Astrocyte (in vitro differentiated cells and primary cell): ENCODE results near the gene HP. TPM values are rescaled to one million over a fixed set of nuclear protein-coding genes. Genes with fewer than 3 reads are reported as not detected.

Source experiments
- DNase-seq: peaks from one replicate; pipeline ENCODE4 v3.0.0-alpha.2; 2010; ENCODE audit warnings: low read depth
- FAIRE-seq: peaks from 2 replicates; lab custom pipeline; 2011; peaks lifted over from hg19 to GRCh38; lab: Jason Lieb, UNC
- H2AFZ ChIP-seq: 2 replicates; pipeline ENCODE4 v1.6.0; 2012; ENCODE audit warnings: low read depth, low read length, inconsistent platforms
- H3K27ac ChIP-seq: 2 replicates; pipeline ENCODE4 v1.5.1; 2011; ENCODE audit warnings: low read depth, low read length, inconsistent platforms
- H3K27me3 ChIP-seq: 2 replicates; pipeline ENCODE4 v1.6.0; 2011; ENCODE audit warnings: low read length, inconsistent platforms; ENCODE audit not compliant: insufficient read depth
- H3K36me3 ChIP-seq: 2 replicates; pipeline ENCODE4 v1.5.1; 2011; ENCODE audit warnings: low read length, inconsistent platforms; ENCODE audit not compliant: insufficient read depth
- H3K4me1 ChIP-seq: 2 replicates; pipeline ENCODE4 v1.5.1; 2011; ENCODE audit warnings: low read length, inconsistent platforms; ENCODE audit not compliant: insufficient read depth
- H3K4me2 ChIP-seq: 2 replicates; pipeline ENCODE4 v1.6.0; 2012; ENCODE audit warnings: low read length, inconsistent platforms
- H3K4me3 ChIP-seq: 2 replicates; pipeline ENCODE4 v1.5.1; 2011; ENCODE audit warnings: low read depth, mild to moderate bottlenecking, low read length, inconsistent platforms; ENCODE audit not compliant: insufficient read depth
- H3K79me2 ChIP-seq: 2 replicates; pipeline ENCODE4 v1.6.0; 2012; ENCODE audit warnings: mild to moderate bottlenecking, low read length, inconsistent platforms; ENCODE audit not compliant: insufficient read depth
- H3K9ac ChIP-seq: 2 replicates; pipeline ENCODE4 v1.6.0; 2012; ENCODE audit warnings: mild to moderate bottlenecking, low read length, inconsistent platforms
- H3K9me3 ChIP-seq: 2 replicates; pipeline ENCODE4 v1.5.1; 2012; ENCODE audit warnings: low read depth, mild to moderate bottlenecking, low read length, inconsistent platforms; ENCODE audit not compliant: insufficient read depth
- H4K20me1 ChIP-seq: 2 replicates; pipeline ENCODE4 v1.6.0; 2012; ENCODE audit warnings: low read length, inconsistent platforms; ENCODE audit not compliant: insufficient read depth
- H3K27ac Mint-ChIP-seq: one replicate; pipeline ENCODE4 v1.8.0; 2021; ENCODE audit warnings: mild to moderate bottlenecking, mixed read lengths; ENCODE audit not compliant: unreplicated experiment
- H3K27me3 Mint-ChIP-seq: one replicate; pipeline ENCODE4 v1.8.0; 2021; ENCODE audit warnings: low read depth, mixed read lengths; ENCODE audit not compliant: unreplicated experiment
- H3K36me3 Mint-ChIP-seq: one replicate; pipeline ENCODE4 v1.8.0; 2021; ENCODE audit warnings: low read depth, mixed read lengths; ENCODE audit not compliant: unreplicated experiment
- H3K4me1 Mint-ChIP-seq: one replicate; pipeline ENCODE4 v1.8.0; 2021; ENCODE audit warnings: low read depth, mixed read lengths; ENCODE audit not compliant: unreplicated experiment
- H3K4me3 Mint-ChIP-seq: one replicate; pipeline ENCODE4 v1.8.0; 2021; ENCODE audit warnings: mild to moderate bottlenecking, moderate library complexity, mixed read lengths; ENCODE audit not compliant: unreplicated experiment
- H3K9me3 Mint-ChIP-seq: one replicate; pipeline ENCODE4 v1.8.0; 2021; ENCODE audit warnings: mild to moderate bottlenecking, mixed read lengths; ENCODE audit not compliant: unreplicated experiment
- CTCF ChIP-seq: IDR thresholded peaks from 2 replicates; pipeline ENCODE4 v1.5.1; 2011; ENCODE audit warnings: low read depth, mild to moderate bottlenecking, inconsistent platforms, low read length, moderate library complexity; ENCODE audit not compliant: insufficient read depth
- EZH2 ChIP-seq: IDR thresholded peaks from 2 replicates; pipeline ENCODE4 v1.6.1; 2012; ENCODE audit warnings: mild to moderate bottlenecking, low read length, inconsistent platforms; ENCODE audit not compliant: insufficient read depth
- total RNA-seq: library from RNA; stranded (reverse); gene quantifications from 2 replicates; pipeline ENCODE4 v1.2.1, GENCODE V29; 2021

The HP gene
- total RNA-seq, 1 donor from 2014 or later, result not detected

GRCh38 chr16:72013888-72014581 is 40.3 kb upstream of the HP start:
- Histone ChIP-seq H3K27ac (no peak overlapping the region), H3K4me3 (no peak overlapping the region), H3K36me3 (no peaks in the 10 kb centered on the region), H3K9me3 (no peaks in the 10 kb centered on the region), H3K4me2 (peak overlapping the region; percentile 28), H3K79me2 (no peaks in the 10 kb centered on the region), H3K27me3 (no peaks in the 10 kb centered on the region), H4K20me1 (no peaks in the 10 kb centered on the region), H3K9ac (no peak overlapping the region), H2AFZ (no peak overlapping the region), H3K4me1 (peaks cover 6% of the 10 kb centered on the region)
- H3K4me3 Mint-ChIP-seq, result no peak overlapping the region
- H3K27me3 Mint-ChIP-seq, result no peaks in the 10 kb centered on the region
- no peak for TF ChIP-seq CTCF
- TF ChIP-seq EZH2, result no peak
- peaks cover 7% of the 10 kb centered on the region for H3K36me3 Mint-ChIP-seq
- H3K9me3 Mint-ChIP-seq, result no peaks in the 10 kb centered on the region
- FAIRE-seq (no peak), DNase-seq (peak; percentile 3)
- peaks cover 17% of the 10 kb centered on the region for H3K4me1 Mint-ChIP-seq
- H3K27ac Mint-ChIP-seq, result peak overlapping the region; percentile 66

- FAIRE-seq, result no peak
- Histone ChIP-seq H3K27me3 (no peaks in the 10 kb centered on the region), H3K9me3 (no peaks in the 10 kb centered on the region), H3K27ac (no peak overlapping the region), H3K36me3 (no peaks in the 10 kb centered on the region), H2AFZ (no peak overlapping the region), H3K9ac (no peak overlapping the region), H3K4me1 (peaks cover 6% of the 10 kb centered on the region), H3K4me2 (no peak overlapping the region), H3K4me3 (no peak overlapping the region), H3K79me2 (no peaks in the 10 kb centered on the region), H4K20me1 (no peaks in the 10 kb centered on the region)
- Mint-ChIP-seq H3K36me3 (peaks cover 7% of the 10 kb centered on the region), H3K9me3 (no peaks in the 10 kb centered on the region), H3K27me3 (no peaks in the 10 kb centered on the region), H3K27ac (no peak overlapping the region), H3K4me1 (peaks cover 17% of the 10 kb centered on the region), H3K4me3 (no peak overlapping the region)
- no peak for DNase-seq
- TF ChIP-seq CTCF (no peak), EZH2 (no peak)
Measured at GRCh38 chr16:72014675-72015074, 39.6 kb upstream of the HP start.

- no peak overlapping the region for H3K4me3 Mint-ChIP-seq
- H3K27ac ChIP-seq, result no peak overlapping the region
- no peak overlapping the region for H3K9ac ChIP-seq
- H3K27ac Mint-ChIP-seq, result no peak overlapping the region
- H3K9me3 Mint-ChIP-seq, result no peaks in the 10 kb centered on the region
- H3K4me2 ChIP-seq, result no peak overlapping the region
- H3K4me1 ChIP-seq, result peaks cover 6% of the 10 kb centered on the region
- H3K9me3 ChIP-seq, result no peaks in the 10 kb centered on the region
- no peaks in the 10 kb centered on the region for H3K27me3 ChIP-seq
- H3K36me3 ChIP-seq, result no peaks in the 10 kb centered on the region
- no peaks in the 10 kb centered on the region for H3K27me3 Mint-ChIP-seq
- TF ChIP-seq CTCF (no peak), EZH2 (no peak)
- no peak for FAIRE-seq
- no peaks in the 10 kb centered on the region for H4K20me1 ChIP-seq
- peaks cover 17% of the 10 kb centered on the region for H3K4me1 Mint-ChIP-seq
- no peak overlapping the region for H3K4me3 ChIP-seq
- H2AFZ ChIP-seq, result no peak overlapping the region
- DNase-seq, result no peak
- H3K79me2 ChIP-seq, result no peaks in the 10 kb centered on the region
- peaks cover 7% of the 10 kb centered on the region for H3K36me3 Mint-ChIP-seq
Measured at GRCh38 chr16:72015124-72015523, 39.2 kb upstream of the HP start.
